ENCODE data around the gene NPAT.

The NPAT gene

DNA sequence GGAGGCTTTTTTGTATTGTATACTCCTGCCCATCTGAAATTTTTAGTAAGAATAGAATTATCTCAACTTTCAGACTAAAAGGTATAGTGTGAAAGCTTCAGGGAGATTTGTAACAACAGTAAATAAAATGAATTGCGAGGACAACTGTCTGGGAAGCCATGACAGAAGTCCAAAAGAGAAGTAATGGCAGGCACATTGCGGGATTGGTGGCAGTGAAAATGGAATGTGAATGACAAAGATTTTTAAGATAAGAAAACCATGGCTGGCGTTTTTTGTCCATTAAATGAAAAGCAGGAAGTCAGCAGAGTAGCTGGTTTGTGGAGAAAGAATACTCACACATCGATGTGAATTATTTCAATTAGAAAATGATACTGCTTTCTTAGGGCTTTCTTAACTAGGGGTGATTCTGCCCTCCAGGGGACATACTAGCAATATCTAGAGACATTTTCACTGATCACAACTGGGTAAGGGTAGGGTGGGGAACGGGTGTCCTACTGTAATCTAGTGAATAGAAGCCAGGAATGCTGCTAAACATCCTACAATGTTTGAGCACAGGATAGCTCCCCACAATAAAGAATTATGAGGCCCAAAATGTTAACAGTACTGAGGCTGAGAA is 1.6 kb downstream of the NPAT start:
- ATAC-seq (ENCODE audit: insufficient read depth, low read depth) (no peak), DNase-seq (no peak)
- peaks cover 30% of the 10 kb centered on the region for H4K20me1 ChIP-seq (ENCODE audit: insufficient read depth, low read length)
- peak overlapping the region; percentile 79 to 82 for H3K4me3 ChIP-seq (ENCODE audit: low read depth in 1 of 2, low read length in 2 of 2)
- peaks cover 58% of the 10 kb centered on the region for H3K4me1 ChIP-seq (ENCODE audit: insufficient read depth, low read length)
- H3K9me3 ChIP-seq (ENCODE audit: insufficient read depth, low read length, severe bottlenecking), result no peaks in the 10 kb centered on the region
- H3K27me3 ChIP-seq (ENCODE audit: insufficient read depth, low read length, poor library complexity), result no peaks in the 10 kb centered on the region
- H3K79me2 ChIP-seq (ENCODE audit: insufficient read depth, low read length), result peaks cover 96% of the 10 kb centered on the region
- H3K27ac ChIP-seq (ENCODE audit: low read length), result peak overlapping the region; percentile 93
- H3K9ac ChIP-seq (ENCODE audit: low read depth, low read length), result peak overlapping the region; percentile 90
- peaks cover 39% of the 10 kb centered on the region for H3K36me3 ChIP-seq (ENCODE audit: insufficient read depth, low read length)
- peak overlapping the region; percentile 69 for H3K4me2 ChIP-seq (ENCODE audit: insufficient read depth, low read length)
- TF ChIP-seq, protein P1, sequence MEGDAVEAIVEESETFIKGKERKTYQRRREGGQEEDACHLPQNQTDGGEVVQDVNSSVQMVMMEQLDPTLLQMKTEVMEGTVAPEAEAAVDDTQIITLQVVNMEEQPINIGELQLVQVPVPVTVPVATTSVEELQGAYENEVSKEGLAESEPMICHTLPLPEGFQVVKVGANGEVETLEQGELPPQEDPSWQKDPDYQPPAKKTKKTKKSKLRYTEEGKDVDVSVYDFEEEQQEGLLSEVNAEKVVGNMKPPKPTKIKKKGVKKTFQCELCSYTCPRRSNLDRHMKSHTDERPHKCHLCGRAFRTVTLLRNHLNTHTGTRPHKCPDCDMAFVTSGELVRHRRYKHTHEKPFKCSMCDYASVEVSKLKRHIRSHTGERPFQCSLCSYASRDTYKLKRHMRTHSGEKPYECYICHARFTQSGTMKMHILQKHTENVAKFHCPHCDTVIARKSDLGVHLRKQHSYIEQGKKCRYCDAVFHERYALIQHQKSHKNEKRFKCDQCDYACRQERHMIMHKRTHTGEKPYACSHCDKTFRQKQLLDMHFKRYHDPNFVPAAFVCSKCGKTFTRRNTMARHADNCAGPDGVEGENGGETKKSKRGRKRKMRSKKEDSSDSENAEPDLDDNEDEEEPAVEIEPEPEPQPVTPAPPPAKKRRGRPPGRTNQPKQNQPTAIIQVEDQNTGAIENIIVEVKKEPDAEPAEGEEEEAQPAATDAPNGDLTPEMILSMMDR (IDR thresholded peaks at IDR 0.05; ENCODE audit: borderline replicate concordance, extremely low read depth, low read length, poor library complexity, severe bottlenecking), result peak; percentile 35
- no peak for TF ChIP-seq EZH2 (IDR thresholded peaks at IDR 0.05; ENCODE audit: borderline replicate concordance, low read depth, low read length, severe bottlenecking)
- H2AFZ ChIP-seq (ENCODE audit: low read depth, low read length), result no peak overlapping the region; the same call in 1 of the 2 replicates

DNA sequence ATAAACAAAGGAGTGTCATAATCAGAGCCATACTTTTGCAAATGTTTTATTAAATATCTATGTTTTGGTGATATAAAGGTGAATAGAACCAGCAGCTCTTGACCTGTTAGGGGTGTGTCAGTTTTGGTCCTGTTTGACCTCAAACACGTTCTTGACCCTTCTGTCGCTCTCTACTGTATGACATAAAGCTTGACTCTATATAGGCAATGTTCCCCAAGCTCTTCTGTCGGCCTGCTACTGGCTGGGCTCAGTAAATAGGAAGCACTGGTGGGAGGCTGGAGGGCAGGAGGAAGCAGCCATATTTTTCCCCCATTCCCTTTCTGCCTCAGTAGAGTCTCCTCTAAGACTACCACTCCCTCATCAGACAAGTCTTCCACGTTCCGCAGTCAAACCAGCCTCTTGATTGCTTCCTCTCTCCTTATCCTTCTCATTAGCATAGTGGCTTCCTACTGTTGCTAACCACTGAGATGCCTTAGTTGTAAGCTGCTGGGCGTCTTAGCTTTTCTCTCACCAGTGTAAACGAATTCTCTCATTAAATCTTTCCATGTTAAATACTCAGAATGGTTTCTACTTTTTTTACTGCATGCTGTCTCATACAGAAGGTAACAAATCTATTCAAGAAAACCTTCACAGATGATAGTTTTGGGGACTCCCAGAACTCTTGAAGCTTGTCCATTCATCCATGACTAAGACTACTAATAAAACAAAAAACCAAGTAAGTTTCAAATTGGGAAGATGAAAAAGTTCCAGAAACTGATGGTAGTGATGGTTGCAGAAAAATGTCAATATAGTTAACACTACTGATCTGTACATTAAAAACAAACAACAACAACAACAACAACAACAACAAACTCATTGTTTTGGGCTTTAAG is 3.3 kb downstream of the NPAT start:
- H4K20me1 ChIP-seq (ENCODE audit: insufficient read depth, low read length), result peaks cover 30% of the 10 kb centered on the region
- H3K9ac ChIP-seq (ENCODE audit: low read depth, low read length), result peak overlapping the region; percentile 90; the same call in 1 of the 2 replicates
- ATAC-seq (ENCODE audit: insufficient read depth, low read depth) (no peak), DNase-seq (no peak)
- no peaks in the 10 kb centered on the region for H3K9me3 ChIP-seq (ENCODE audit: insufficient read depth, low read length, severe bottlenecking)
- H3K36me3 ChIP-seq (ENCODE audit: insufficient read depth, low read length), result peaks cover 48% of the 10 kb centered on the region
- no peak overlapping the region for H2AFZ ChIP-seq (ENCODE audit: low read depth, low read length)
- peaks cover 96% of the 10 kb centered on the region for H3K79me2 ChIP-seq (ENCODE audit: insufficient read depth, low read length)
- H3K4me2 ChIP-seq (ENCODE audit: insufficient read depth, low read length), result peak overlapping the region; percentile 69
- peaks cover 41% of the 10 kb centered on the region for H3K4me1 ChIP-seq (ENCODE audit: insufficient read depth, low read length)
- no peaks in the 10 kb centered on the region for H3K27me3 ChIP-seq (ENCODE audit: insufficient read depth, low read length, poor library complexity)
- H3K4me3 ChIP-seq (ENCODE audit: low read depth in 1 of 2, low read length in 2 of 2), result peak overlapping the region in 1 of 2 experiments; percentile 82; a peak in 2 of 4 replicates
- TF ChIP-seq EZH2 (IDR thresholded peaks at IDR 0.05; ENCODE audit: borderline replicate concordance, low read depth, low read length, severe bottlenecking), result no peak
- TF ChIP-seq, protein P1 (IDR thresholded peaks at IDR 0.05; ENCODE audit: borderline replicate concordance, extremely low read depth, low read length, poor library complexity, severe bottlenecking), result no peak
- H3K27ac ChIP-seq (ENCODE audit: low read length), result no peak overlapping the region

DNA sequence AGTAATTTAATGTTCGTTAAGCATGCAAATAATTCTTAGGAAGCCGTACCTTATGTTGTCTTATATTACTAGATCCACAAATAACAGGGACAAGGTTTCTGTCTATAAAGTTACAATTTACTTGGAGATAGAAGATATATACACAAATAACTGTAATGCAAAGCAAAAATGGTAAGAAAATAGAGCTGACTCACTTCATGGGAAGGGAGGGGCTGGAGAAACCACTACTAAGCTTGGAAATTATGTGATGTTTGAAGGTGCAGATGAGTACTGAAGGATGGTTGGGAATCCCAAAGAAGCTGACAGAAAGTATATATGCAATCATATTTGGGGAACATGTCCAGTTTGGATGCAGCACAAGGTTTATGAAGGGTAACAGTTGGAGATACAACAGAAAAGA is 4.0 kb downstream of the NPAT start:
- ATAC-seq (ENCODE audit: insufficient read depth, low read depth), result no peak
- H3K9ac ChIP-seq (ENCODE audit: low read depth, low read length), result no peak overlapping the region

DNA sequence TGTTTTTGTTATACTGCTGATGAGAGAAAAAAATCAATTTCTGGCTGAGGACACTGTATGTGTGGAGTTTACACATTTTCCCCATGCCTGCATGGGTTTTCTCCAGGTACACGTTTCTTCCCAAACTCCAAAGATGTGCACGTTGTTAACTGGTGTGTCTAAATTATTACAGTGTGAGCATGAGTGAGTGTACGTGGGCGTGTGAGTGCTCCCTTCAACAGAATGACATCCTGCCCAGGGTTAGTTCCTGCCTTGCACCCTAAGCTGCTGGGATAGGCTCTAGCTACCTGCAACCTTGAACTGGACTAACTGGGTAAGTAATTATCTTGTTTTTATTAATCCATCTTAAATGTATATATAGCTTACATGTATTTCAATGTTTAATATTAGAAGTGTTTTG is 5.5 kb downstream of the NPAT start:
- Histone ChIP-seq H3K27me3 (ENCODE audit: insufficient read depth, low read length, poor library complexity) (no peaks in the 10 kb centered on the region), H3K79me2 (ENCODE audit: insufficient read depth, low read length) (peaks cover 100% of the 10 kb centered on the region), H3K4me2 (ENCODE audit: insufficient read depth, low read length) (peak overlapping the region; percentile 18; the same call in 1 of the 2 replicates), H3K36me3 (ENCODE audit: insufficient read depth, low read length) (peaks cover 69% of the 10 kb centered on the region), H3K27ac (ENCODE audit: low read length) (no peak overlapping the region), H3K9ac (ENCODE audit: low read depth, low read length) (no peak overlapping the region), H3K9me3 (ENCODE audit: insufficient read depth, low read length, severe bottlenecking) (peaks cover 2% of the 10 kb centered on the region), H4K20me1 (ENCODE audit: insufficient read depth, low read length) (peaks cover 33% of the 10 kb centered on the region), H3K4me1 (ENCODE audit: insufficient read depth, low read length) (peaks cover 39% of the 10 kb centered on the region), H3K4me3 (ENCODE audit: low read depth in 1 of 2, low read length in 2 of 2) (no peak overlapping the region), H2AFZ (ENCODE audit: low read depth, low read length) (no peak overlapping the region)
- no peak for ATAC-seq (ENCODE audit: insufficient read depth, low read depth)
- no peak for TF ChIP-seq EZH2 (IDR thresholded peaks at IDR 0.05; ENCODE audit: borderline replicate concordance, low read depth, low read length, severe bottlenecking)
- TF ChIP-seq, protein P1 (IDR thresholded peaks at IDR 0.05; ENCODE audit: borderline replicate concordance, extremely low read depth, low read length, poor library complexity, severe bottlenecking), result no peak
- no peak for DNase-seq

More for the DNA sequence above, 4.0 kb downstream of the NPAT start:
- H3K4me3 ChIP-seq (ENCODE audit: low read depth in 1 of 2, low read length in 2 of 2), result no peak overlapping the region; a peak in 1 of 4 replicates
- no peaks in the 10 kb centered on the region for H3K27me3 ChIP-seq (ENCODE audit: insufficient read depth, low read length, poor library complexity)
- TF ChIP-seq EZH2 (IDR thresholded peaks at IDR 0.05; ENCODE audit: borderline replicate concordance, low read depth, low read length, severe bottlenecking), result no peak
- no peak for DNase-seq
- H3K27ac ChIP-seq (ENCODE audit: low read length), result no peak overlapping the region
- no peak overlapping the region for H2AFZ ChIP-seq (ENCODE audit: low read depth, low read length)
- H3K9me3 ChIP-seq (ENCODE audit: insufficient read depth, low read length, severe bottlenecking), result peaks cover 1% of the 10 kb centered on the region
- H3K36me3 ChIP-seq (ENCODE audit: insufficient read depth, low read length), result peaks cover 55% of the 10 kb centered on the region
- H3K79me2 ChIP-seq (ENCODE audit: insufficient read depth, low read length), result peaks cover 96% of the 10 kb centered on the region
- H3K4me2 ChIP-seq (ENCODE audit: insufficient read depth, low read length), result peak overlapping the region; percentile 69; the same call in 1 of the 2 replicates
- peaks cover 33% of the 10 kb centered on the region for H4K20me1 ChIP-seq (ENCODE audit: insufficient read depth, low read length)
- peaks cover 39% of the 10 kb centered on the region for H3K4me1 ChIP-seq (ENCODE audit: insufficient read depth, low read length)
